HG02943 (cell line): ENCODE results near the gene SLC9A8.
"Not testable (repeated sequence)": the region's sequence is repeated elsewhere in the genome, so short reads cannot be mapped to it uniquely, and the experiment has no call there.

Experiments used
- ATAC-seq: cut with Tn5 transposase; IDR thresholded peaks from one replicate; pipeline ENCODE4 v1.9.1; 2021; ENCODE audit warnings: mild to moderate bottlenecking, low read depth, moderate library complexity; ENCODE audit not compliant: unreplicated experiment

The SLC9A8 gene

GRCh38 chr20:49786668-49787370 lies 25.8 kb upstream of the SLC9A8 start:
- ATAC-seq: no peak

- no peak for ATAC-seq
Observed at GRCh38 chr20:49787371-49788357, 25.0 kb upstream of the SLC9A8 start.

GRCh38 chr20:49790077-49790798 lies 22.4 kb upstream of the SLC9A8 start:
- no peak for ATAC-seq

GRCh38 chr20:49791165-49791564 lies 21.5 kb upstream of the SLC9A8 start:
- ATAC-seq: no peak

GRCh38 chr20:49792006-49792405 lies 20.6 kb upstream of the SLC9A8 start:
- no peak for ATAC-seq

- no peak for ATAC-seq
Observed at GRCh38 chr20:49792611-49793010, 20.0 kb upstream of the SLC9A8 start.

GRCh38 chr20:49794336-49795134 lies 18.1 kb upstream of the SLC9A8 start:
- ATAC-seq: no peak

GRCh38 chr20:49795135-49795424 lies 17.5 kb upstream of the SLC9A8 start:
- ATAC-seq: no peak

GRCh38 chr20:49796600-49797343 lies 15.9 kb upstream of the SLC9A8 start:
- no peak for ATAC-seq

- ATAC-seq: no peak
Observed at GRCh38 chr20:49797344-49797615, 15.3 kb upstream of the SLC9A8 start.

- ATAC-seq: no peak
Observed at GRCh38 chr20:49798718-49799117, 13.9 kb upstream of the SLC9A8 start.

- ATAC-seq: no peak
Observed at GRCh38 chr20:49799698-49800097, 12.9 kb upstream of the SLC9A8 start.

- ATAC-seq: no peak
Observed at GRCh38 chr20:49803418-49803817, 9.2 kb upstream of the SLC9A8 start.

GRCh38 chr20:49804364-49804763 lies 8.3 kb upstream of the SLC9A8 start:
- no peak for ATAC-seq

GRCh38 chr20:49805224-49805876 lies 7.3 kb upstream of the SLC9A8 start:
- ATAC-seq: not testable (repeated sequence)

- no peak for ATAC-seq
Observed at GRCh38 chr20:49808753-49809152, 3.9 kb upstream of the SLC9A8 start.

- ATAC-seq: no peak
Observed at GRCh38 chr20:49809803-49810359, 2.7 kb upstream of the SLC9A8 start.

- ATAC-seq: no peak
Observed at GRCh38 chr20:49810491-49811190, 2.0 kb upstream of the SLC9A8 start.
